H1 (cell line): ENCODE data around the gene CCNI2. TPM values are rescaled to one million over a fixed set of nuclear protein-coding genes. Genes with fewer than 3 reads are reported as not detected.

Experiments
- CBX5 ChIP-seq: fragments of 300-800, 300-1000 bp; sonication (generic); IDR thresholded peaks from 2 replicates; pipeline ENCODE4 v1.7.1; 2016; ENCODE audit warnings: antibody characterized with exemption, low read length, low read depth
- polyA plus RNA-seq, 7 experiments: library from polyadenylated mRNA; depleted of rRNA in 3 of 7; stranded (reverse) in 5 of 7; unstranded in 2 of 7; fragments of >200 nt in 5 of 7; fragments of 200-250 nt in 2 of 7; gene quantifications; 1 replicate in 5 of 7; 2 replicates in 1 of 7; 4 replicates in 1 of 7; pipeline versions ENCODE4 v1.2.1 to v1.2.3, GENCODE V29; 2011 to 2013; ENCODE audit warnings: missing spikeins in 2 of 7, mixed read lengths in 2 of 7
- total RNA-seq: library from RNA; stranded (reverse); fragmentation: NEBNext Ultra II Directional; extraction: Animal tissue kit (Norgen Biotek cat#: 25700); gene quantifications from 2 replicates; pipeline ENCODE4 v1.2.1, GENCODE V29; 2021

CCNI2 gene
- total and polyA plus RNA-seq, 2 of the 8 experiments (the other 6 are each of a cell fraction or from before 2014, with no cell fraction given), result 1.3 to 1.4 TPM

- no peak for TF ChIP-seq CBX5
Observed at GRCh38 chr5:132768485-132768868, 21.3 kb downstream of the CCNI2 start (continued).
